ENCODE results near the gene POU2F3.

The POU2F3 gene

GRCh38 chr11:120254788-120255518 is 15.0 kb downstream of the POU2F3 start:
- DNase-seq (ENCODE audit: low read depth): no peak
- H3K4me3 ChIP-seq (ENCODE audit: low read depth, low read length): no peak overlapping the region
- TF ChIP-seq, protein P1, sequence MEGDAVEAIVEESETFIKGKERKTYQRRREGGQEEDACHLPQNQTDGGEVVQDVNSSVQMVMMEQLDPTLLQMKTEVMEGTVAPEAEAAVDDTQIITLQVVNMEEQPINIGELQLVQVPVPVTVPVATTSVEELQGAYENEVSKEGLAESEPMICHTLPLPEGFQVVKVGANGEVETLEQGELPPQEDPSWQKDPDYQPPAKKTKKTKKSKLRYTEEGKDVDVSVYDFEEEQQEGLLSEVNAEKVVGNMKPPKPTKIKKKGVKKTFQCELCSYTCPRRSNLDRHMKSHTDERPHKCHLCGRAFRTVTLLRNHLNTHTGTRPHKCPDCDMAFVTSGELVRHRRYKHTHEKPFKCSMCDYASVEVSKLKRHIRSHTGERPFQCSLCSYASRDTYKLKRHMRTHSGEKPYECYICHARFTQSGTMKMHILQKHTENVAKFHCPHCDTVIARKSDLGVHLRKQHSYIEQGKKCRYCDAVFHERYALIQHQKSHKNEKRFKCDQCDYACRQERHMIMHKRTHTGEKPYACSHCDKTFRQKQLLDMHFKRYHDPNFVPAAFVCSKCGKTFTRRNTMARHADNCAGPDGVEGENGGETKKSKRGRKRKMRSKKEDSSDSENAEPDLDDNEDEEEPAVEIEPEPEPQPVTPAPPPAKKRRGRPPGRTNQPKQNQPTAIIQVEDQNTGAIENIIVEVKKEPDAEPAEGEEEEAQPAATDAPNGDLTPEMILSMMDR (IDR thresholded peaks at IDR 0.05; ENCODE audit: low read depth, low read length): no peak
- TF ChIP-seq MYC (IDR thresholded peaks at IDR 0.05; ENCODE audit: low read depth, low read length) (no peak), POLR2A (IDR thresholded peaks at IDR 0.05; ENCODE audit: extremely low read depth, insufficient read length) (no peak), MAX (IDR thresholded peaks at IDR 0.05; ENCODE audit: low read depth, low read length) (no peak)

DNA sequence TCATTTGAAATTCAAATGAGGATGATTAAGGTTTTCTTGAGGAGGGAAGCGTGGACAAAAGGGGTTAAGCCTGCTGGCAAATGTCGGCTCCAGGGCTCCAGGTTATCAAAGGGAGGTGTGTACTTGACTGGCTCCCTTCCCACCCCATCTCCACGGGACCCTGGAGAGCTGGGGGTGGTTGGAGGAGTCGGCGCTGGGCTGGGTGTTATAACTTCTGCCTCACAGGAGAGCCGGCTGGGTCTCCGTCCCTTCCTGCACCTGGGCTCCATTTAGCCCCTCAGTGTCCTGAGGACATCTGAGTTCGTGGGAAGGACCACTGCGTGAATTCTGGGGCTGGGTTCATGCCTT is 15.6 kb downstream of the POU2F3 start:
- H3K4me3 ChIP-seq (ENCODE audit: low read depth, low read length): no peak overlapping the region
- TF ChIP-seq POLR2A (IDR thresholded peaks at IDR 0.05; ENCODE audit: extremely low read depth, insufficient read length): no peak
- no peak for DNase-seq (ENCODE audit: low read depth)

GRCh38 chr11:120256178-120256577 is 16.2 kb downstream of the POU2F3 start:
- DNase-seq (ENCODE audit: low read depth): no peak
- TF ChIP-seq POLR2A (IDR thresholded peaks at IDR 0.05; ENCODE audit: extremely low read depth, insufficient read length) (no peak), MYC (IDR thresholded peaks at IDR 0.05; ENCODE audit: low read depth, low read length) (no peak), MAX (IDR thresholded peaks at IDR 0.05; ENCODE audit: low read depth, low read length) (no peak)
- TF ChIP-seq, protein P1 (IDR thresholded peaks at IDR 0.05; ENCODE audit: low read depth, low read length): no peak
- no peak overlapping the region for H3K4me3 ChIP-seq (ENCODE audit: low read depth, low read length)

GRCh38 chr11:120256779-120257178 is 16.8 kb downstream of the POU2F3 start:
- DNase-seq (ENCODE audit: low read depth): no peak
- no peak for TF ChIP-seq POLR2A (IDR thresholded peaks at IDR 0.05; ENCODE audit: extremely low read depth, insufficient read length)
- TF ChIP-seq MAX (IDR thresholded peaks at IDR 0.05; ENCODE audit: low read depth, low read length): no peak
- TF ChIP-seq, protein P1 (IDR thresholded peaks at IDR 0.05; ENCODE audit: low read depth, low read length): no peak
- no peak for TF ChIP-seq MYC (IDR thresholded peaks at IDR 0.05; ENCODE audit: low read depth, low read length)
- no peak overlapping the region for H3K4me3 ChIP-seq (ENCODE audit: low read depth, low read length)

- no peak overlapping the region for H3K4me3 ChIP-seq (ENCODE audit: low read depth, low read length)
- DNase-seq (ENCODE audit: low read depth): no peak
- TF ChIP-seq MYC (IDR thresholded peaks at IDR 0.05; ENCODE audit: low read depth, low read length): no peak
- TF ChIP-seq, protein P1 (IDR thresholded peaks at IDR 0.05; ENCODE audit: low read depth, low read length): no peak
- no peak for TF ChIP-seq POLR2A (IDR thresholded peaks at IDR 0.05; ENCODE audit: extremely low read depth, insufficient read length)
- TF ChIP-seq MAX (IDR thresholded peaks at IDR 0.05; ENCODE audit: low read depth, low read length): no peak
Measured at GRCh38 chr11:120257346-120257745, 17.4 kb downstream of the POU2F3 start.

DNA sequence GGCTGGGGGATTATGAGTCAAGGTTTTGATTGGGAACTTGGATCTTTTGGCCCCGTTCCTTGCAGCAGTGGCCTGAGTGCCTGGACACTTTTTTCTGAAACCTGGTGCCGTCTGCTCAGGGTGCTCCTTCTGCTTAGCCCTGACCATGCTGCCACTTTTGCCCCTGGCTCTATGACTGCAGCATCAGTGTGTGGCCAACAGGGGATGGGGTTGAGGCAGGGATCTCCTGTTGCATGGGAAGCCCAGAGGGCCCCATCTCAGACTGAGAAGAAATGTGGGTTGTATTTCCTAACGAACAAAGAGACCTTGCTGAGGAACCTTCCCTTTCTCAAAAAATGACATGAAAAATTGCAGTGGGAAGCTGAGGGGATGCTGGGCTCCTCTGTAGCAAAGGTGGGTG is 18.7 kb downstream of the POU2F3 start:
- H3K4me3 ChIP-seq (ENCODE audit: low read depth, low read length): no peak overlapping the region
- TF ChIP-seq MAX (IDR thresholded peaks at IDR 0.05; ENCODE audit: low read depth, low read length): no peak
- TF ChIP-seq, protein P1 (IDR thresholded peaks at IDR 0.05; ENCODE audit: low read depth, low read length): peak; percentile 6
- TF ChIP-seq POLR2A (IDR thresholded peaks at IDR 0.05; ENCODE audit: extremely low read depth, insufficient read length): no peak
- no peak for TF ChIP-seq MYC (IDR thresholded peaks at IDR 0.05; ENCODE audit: low read depth, low read length)
- no peak for DNase-seq (ENCODE audit: low read depth)

All from NB4 (cell line).